DMS53 (cell line): ENCODE data around the gene CLSTN1.

Experiments
- DNase-seq: peaks from one replicate; lab custom pipeline; 2025; lab: John Stamatoyannopoulos, UW

CLSTN1 gene

DNA sequence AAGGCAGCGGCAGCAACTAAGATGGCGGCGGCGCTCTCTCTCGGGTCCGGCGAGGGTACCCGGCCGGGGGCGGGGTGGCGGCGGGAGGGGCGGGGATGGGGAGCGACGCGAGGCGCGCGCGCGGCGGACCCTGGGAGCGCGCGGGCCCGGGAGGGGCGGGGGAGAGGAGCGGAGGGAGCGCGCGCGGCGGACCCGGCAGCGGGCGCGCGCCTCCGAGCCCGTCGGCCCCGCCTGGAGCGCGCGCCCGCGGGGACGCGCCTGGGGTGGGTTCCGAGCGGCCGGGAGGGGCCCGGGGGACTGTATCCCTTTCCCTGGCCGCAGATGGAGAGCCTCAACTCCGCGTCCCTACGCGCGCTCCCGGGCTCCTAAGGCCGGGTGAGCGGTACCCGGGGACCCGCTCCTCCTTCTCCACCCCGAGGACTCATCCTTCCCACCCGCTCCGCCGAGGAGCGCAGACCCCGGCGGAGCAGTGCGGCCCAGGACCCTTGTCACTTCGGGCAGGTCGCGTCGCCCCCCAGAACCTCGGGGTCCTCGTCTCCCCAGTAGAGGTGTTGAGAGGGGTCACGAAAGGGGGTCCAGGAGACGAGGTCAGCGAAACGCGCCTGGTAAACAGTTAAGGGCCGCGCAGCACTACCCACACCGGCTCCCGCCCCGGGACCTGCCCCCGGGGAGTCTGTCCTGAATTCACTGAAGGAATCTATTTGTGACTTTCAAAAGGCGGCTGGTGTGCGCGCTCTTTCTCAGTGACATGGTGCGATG is at the start of gene CLSTN1:
Gene CLSTN1, minus strand, starts transcription at position 23 of the 759 bp plus-strand sequence. CDS start 232 bp downstream, outside the sequence.
- peak; percentile 98 for DNase-seq

DNA sequence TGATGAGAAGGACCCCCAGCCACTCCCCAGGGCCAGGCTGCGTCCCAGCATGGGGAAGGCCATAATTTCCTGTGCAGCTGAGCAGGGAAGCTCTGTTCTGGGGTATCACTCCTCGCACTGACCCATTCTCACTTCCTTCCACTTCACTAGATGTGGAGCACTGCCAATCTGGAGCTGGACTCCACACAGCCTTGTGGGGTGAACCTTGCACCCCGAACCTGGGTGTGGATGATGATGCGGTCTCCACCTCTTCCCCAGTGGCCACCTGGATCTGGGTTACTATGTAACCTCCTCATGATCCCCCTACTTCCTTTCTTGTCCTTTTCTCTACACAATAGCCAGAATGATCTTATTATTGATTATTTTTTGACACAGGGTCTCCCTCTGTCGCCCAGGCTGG is 49.6 kb upstream of the CLSTN1 start:
- DNase-seq: no peak

DNA sequence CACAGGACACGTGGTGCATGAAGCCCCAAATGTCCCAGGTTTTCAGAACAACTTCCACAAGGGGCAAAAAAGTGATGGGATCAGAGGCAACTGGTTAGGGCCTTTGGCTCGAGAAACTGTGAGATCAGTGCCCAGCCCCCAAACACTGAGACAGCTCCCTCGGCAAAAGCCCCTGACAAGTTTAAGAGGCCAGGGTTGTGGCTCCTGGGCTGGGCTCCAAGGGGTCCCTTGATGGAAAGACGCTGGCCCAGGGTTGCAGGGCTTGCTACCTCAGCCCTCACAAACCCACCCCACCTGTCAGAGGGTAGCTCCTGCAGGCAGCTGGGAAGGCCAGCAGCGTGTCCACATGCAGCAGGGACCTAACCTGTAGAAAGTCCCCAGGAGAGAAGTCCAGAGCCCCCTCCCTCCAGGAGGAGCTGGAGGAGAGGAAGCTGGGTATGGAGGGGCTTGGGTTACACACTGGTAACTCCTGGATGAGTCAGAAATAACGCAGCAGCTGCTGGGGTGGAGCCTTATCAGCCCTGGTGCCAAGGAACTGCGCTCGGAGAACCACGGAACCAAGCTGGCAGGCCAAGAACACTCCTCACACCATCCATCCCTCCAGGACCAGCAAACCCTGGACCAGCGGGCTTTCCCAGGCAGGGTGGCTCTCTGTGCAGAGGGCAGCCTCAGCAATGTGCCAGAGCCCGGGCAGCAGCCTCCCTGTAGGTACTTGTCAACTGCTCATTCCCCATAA is 48.8 kb upstream of the CLSTN1 start:
- DNase-seq: peak; percentile 15

DNA sequence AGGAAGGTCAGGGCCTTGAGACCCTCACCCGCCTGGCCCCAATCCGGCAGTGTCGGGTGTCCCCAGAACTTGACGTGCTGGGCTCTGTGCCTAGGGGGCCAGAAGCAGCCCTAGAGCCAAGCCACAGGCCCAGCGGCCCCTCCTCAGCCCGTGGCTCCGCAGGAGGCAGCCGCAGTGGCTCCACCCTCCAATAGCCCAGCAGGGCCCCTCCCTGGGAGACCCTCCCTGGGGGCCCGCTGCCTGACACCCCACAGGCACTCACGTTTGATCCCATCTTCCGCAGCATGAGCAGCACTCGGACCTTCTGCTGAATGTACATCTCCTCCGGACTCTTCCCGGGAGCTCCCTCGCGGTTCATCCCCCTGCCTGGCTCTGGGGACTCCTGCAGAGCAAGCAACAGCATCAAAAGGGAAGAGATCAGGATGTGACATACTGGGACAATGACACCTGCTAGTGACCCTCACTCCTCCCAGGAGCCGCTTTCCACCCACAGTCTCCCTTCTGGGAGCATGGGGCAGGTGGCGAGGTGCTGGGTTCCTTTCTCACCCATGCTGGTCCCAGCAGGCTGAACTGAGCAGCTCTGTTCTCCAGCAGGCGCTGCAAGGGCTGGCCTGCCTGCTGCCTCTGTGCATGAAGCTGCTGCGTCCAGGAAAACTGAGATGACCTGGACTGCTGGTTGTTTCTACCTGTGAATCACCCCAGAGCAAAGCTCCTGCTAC is 48.1 kb upstream of the CLSTN1 start:
- no peak for DNase-seq

DNA sequence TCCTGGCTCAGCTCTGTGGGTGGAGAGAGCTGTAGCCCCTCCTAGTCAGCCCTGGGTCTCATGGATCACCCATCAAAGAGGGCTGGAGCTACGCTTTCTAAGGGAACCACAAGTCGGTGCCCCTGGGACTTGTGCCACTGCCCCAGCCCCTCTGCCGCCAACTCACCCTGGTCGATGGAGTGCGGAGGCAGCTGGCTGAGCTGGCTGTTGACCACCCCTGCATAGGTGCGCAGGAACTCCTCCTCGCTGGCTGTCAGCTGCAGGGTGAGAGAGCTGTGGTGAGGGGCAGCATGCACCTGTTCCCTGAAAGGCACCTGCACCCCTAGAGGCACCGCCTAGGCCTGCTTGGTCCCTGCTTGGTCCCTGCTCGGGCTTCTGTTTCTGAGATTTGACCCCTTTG is 47.3 kb upstream of the CLSTN1 start:
- DNase-seq: no peak

DNA sequence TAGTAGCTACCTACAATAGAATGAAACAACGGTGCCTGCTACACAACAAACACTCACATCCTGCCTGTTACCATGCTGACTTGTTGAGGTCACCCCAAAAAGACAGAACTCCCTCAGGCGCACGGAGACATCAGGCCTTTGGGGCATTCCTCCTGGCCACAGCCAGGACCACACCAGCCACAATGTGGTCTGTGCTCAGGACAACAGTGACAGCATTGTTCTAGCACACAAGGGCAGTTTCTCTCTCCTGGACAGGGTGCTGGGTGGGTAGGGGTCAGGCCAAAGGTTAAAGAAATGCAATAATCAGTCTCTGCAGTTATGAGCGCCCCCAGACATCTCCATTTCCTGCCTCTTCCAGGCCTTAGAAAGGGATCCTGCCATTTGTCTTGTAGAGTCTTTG is 46.8 kb upstream of the CLSTN1 start:
- no peak for DNase-seq

DNA sequence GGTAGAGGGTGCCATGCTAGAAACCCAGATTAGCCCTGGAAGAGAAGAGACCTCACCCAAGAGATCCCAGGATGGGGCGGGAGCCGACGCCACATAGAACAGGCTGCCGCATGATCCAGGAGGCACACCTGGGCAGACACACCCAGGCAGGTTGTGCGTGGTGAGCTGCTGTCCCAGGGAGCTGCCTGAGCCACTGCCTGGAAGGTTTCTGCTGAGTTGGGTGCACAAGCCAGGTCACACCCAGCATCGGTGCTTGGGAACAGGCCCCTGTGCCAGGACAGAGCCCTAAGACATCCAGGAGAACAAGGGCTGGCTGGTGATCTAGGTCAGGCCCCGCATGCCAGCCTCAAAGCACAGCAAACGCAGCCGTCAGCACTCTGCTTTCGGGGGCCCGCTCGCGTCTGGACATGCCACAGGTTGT is 46.1 kb upstream of the CLSTN1 start:
- DNase-seq: no peak

DNA sequence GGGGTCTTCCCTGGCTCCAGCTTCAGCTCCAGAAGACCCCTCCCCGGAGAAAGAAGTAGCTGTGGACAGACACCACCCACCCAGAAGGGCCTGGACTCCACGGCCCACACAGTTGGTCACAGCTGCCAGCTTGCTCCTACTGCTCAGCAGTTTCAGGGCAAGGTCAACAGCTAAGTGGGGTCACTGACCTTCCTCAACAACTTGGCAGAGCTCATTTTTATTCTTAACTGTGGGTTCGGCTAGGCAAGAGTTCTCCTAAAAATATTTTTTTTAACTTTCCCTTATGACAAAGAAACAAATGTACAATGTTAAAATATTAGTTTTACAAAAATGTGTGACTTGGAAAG is 44.5 kb upstream of the CLSTN1 start:
- DNase-seq: no peak

DNA sequence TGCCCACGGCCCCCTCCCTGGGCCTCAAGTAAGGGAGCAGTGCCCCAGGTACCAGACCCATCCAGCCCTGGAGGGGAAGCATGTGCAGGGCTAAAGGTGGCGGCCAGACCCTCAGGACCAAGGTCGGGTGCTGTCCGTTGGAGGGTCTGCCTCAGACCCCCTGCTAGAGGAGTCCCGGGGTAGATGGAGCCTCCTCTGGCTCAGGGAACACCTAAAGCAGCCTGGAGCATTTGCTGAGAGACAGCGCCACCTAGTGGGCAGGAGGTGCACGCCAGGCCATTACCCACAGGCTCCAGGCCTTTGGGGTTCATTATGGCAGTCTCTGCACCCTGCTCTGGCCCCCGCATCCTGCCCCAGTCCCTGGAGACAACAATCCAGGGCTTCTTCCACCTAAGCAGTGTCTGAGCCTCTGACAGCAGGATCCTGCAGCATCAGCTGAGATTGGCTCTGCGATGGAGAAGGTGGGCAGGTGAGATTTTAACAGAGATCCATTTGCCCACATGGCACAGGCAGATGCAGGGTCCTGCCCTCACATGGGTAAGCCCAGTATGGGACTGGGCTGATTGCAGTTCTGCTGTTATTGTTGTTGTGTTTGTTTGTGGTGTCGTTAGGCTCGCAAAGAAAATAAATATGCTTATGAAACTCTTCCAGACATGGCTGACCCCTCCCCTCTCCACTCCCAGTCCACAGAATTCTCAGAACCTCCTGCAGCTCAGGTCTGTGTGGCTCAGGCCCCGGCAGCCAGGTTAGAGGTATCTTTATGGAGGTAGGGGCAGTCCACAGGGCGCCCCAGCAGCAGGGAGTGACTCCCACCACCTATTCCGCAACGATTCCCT is 43.9 kb upstream of the CLSTN1 start:
- peak; percentile 76 for DNase-seq

DNA sequence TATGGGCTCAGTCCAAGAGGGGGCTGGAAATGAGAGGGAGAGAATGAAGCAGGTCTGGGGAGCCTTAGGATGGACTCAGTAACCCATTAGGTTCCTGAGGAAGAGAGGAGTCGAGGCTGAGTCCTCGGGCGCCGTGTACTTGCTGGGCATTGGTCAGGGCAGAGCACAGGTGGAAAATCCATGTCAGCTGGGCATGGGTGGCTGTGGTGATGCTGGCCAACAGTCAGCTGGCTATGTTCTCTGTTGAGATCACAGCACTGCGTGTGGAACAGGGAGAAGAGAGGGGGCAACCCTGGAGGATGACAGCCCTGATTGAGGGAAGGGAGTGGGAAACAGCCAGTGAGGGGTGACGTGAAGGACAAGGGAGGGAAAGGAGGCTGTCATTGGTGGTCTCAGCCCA is 43.1 kb upstream of the CLSTN1 start:
- DNase-seq: no peak

DNA sequence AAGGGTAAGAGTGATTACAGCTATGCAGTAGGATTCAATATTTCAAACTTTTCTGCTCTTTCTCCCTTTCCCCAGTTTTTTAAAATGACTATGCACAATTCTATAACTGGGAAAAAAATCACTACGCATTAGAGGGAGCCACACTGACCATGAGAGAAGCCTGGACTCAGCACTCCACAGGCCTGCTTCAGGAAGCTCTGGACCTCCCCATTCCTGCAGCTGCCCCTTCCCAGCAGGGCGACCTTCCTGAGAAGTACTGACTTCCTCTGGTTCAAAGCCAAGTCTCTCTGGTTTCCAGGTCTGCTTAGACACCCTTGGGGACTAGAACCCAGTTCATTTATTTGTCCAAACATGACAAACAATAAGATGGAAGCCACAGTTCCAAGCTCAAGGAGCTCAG is 42.0 kb upstream of the CLSTN1 start:
- DNase-seq: no peak

DNA sequence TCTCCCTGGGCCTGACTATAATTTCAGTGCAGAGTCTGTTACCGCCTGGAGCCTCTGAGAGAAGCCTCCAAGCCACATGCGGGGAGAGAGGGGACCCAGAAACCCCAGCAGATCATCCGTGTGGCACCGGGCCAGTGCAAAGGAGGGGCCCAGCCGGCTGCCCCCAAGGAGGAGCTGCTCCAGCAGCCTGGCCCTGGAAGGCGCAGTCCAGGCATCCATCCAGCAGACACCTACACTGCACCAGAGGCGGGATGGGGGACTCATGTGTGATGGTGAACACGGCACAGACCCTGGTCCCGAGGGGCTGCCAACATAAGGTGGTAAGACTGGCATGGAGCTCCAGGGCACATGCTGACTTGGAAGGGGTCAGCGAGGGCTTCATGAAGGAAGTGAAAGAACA is 39.6 kb upstream of the CLSTN1 start:
- no peak for DNase-seq

DNA sequence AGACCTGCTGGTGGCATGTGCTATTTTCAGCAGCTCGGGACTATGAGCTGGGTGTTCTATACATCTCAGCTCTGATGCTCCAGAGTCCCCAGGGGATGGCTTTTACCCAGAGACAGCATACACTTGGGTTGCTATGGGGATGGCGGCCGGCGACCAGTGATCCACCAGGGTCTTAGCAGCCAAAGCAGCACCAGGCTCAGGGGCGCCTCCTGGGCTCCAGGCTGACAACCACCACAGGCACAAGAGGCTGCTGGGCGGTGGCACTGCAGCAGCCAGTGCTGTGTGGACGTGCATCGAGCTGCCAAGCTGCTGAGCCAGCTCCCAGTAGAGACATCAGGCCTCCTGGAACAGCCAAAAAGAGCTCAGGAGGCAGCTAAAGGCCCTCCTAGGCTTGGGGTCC is 37.6 kb upstream of the CLSTN1 start:
- no peak for DNase-seq

DNA sequence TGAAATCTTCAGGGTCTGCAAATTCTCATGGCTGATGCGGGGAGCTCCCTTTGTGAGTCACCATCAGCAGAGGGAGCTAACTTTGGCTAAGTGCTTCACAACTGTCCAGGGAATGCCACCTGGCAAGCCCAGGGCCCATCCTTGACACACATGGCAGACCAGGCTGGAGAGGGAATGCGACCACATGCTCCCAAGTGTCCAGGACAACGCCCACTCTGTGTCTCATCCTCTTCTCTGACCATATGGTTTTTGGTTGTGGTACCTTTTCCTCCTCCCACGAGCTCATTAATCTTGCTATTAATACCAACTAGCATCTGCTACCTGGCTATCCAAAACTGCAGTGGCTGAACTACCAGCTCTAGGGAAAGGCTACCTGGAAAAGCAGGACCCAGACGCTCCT is 37.1 kb upstream of the CLSTN1 start:
- no peak for DNase-seq

DNA sequence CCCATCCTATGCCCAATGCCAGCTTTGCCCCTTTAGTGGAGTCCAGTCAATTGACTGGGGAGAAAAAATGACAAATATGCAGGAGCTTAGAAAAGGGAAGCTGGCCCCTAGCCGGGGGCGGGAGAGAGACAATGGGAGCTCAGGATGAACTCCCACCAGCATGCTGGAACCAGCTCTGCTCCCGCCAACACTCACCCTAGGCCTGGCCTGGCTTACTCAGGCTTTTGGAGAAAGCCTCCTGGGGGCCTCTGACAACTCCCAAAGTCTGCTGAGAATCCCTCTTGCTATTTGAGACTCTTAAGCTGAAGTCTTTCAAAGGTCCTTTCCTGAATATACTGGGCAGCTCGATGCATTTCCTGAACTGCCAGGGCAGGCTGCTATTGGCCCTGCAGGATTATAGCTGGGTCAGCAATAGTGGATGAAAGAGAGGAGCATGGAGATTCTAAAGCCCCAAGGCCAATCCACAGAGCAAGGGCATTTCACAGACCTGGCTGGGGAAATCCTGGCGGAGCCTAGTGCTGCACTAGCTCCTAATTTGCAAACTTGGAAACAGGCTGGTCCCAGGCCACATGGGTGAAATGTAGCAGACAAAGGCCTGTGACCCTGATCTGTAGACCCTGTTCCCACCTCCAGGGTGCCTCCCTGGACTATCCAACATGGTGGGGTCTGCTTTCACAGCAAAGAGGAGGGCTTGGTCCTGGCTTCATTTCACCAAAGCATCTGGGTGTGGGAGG is 35.7 kb upstream of the CLSTN1 start:
- DNase-seq: no peak

DNA sequence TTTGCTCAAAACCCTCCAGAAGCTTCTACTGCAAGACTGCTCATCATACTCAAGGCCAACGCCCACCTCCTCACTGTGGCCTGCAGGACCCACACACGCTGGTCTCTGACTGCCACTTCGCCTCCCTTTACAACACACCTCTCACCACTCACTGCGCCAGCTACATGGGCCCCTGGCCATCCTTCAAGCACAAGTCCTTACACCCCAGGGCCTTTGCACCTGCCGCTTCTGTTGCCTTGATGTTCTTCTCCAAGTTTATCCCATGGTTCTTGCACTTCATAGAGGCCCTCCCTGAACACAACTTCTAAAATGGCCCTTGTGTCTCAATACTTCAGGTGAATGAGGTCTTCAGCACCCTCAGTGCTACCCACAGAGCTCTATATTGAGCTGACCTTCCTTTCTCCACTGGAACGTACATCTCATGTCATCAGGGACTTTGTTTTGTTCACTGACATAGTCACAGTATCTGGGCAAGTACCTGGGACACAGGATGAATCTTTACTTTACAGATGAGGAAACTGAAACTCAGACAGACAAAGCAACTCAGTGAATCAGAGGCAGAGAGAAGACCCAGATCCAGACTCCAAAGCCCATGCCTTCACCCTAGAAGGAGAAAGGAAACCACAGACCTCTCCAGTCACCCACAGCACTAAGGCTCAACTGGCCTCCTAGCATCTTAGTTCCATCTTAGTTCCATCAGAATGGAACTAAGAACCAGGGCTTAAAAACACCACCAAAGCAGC is 34.7 kb upstream of the CLSTN1 start:
- no peak for DNase-seq

DNA sequence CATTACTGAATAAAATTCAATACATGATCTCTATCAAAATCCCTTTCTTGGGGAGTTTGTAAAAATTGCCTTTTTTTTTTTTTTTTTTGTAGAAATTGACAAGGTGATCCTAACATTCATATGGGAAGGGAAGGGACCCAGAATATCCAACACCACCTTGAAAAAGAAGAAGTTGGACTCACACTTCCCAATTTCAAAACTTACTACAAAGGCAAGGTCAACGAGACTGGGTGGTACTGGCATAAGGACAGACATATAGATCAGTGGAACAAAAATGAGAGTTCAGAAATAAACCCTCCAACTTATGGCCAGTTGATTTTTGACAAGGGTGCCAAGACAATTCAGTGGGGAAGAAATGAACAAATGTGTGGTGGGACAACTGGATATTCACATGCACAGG is 31.4 kb upstream of the CLSTN1 start:
- no peak for DNase-seq

DNA sequence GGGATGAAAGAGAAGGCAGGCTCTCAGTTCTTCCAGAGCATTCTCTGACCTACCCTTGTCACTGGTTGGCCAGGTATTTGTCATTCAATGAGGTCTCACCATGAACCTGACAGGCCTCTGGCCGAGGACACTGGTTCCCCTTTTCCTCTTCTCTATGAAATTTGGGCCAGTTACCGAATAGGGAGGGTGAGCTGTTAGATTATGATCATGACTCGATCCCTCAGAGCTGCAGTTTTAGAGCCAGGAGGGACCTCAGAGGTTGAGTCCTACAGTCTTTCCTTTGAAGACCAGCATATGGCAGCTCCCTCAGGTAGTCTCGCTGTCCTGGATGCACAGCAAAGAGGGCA is 29.5 kb upstream of the CLSTN1 start:
- DNase-seq: no peak

DNA sequence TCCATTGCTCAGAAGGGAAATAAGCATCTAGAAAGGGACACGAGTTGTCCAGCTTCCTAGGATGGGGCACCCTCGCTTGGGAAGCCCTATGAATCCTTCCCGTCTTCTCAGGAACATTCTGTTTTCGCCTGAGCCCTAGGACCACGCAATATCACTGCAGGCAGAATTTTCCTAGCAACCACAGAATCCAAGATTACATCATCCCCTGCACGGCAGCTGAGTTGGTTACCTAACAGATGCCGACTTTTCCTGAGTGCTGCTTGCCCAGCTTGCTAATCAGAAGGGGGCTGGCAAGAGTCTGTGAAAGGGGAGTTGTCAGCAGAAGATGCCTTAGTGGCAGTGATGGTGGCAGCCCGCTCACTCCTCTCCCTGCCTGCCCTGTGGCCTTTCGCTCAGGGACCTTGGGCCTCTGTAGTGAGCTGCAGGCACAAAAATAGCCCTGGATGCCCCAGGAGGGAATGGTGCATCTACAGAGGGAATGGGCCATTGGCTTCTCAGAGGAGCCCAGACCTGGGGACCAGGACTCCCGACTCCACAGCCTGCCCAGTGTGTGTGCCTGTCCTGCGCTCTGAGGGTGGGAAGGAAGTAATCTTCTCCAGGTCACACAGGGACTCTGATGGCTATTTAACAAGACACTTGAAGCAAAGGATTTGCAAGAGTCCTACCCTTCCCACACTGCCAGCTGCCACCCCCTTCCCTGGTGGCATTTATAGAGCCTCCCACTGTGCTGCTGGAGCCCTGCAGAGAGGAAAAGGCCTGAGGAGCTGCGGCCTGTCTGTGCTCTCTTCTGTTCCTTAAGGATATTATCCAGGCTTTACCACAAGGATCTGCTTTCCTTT is 28.9 kb upstream of the CLSTN1 start:
- peak; percentile 57 for DNase-seq

DNA sequence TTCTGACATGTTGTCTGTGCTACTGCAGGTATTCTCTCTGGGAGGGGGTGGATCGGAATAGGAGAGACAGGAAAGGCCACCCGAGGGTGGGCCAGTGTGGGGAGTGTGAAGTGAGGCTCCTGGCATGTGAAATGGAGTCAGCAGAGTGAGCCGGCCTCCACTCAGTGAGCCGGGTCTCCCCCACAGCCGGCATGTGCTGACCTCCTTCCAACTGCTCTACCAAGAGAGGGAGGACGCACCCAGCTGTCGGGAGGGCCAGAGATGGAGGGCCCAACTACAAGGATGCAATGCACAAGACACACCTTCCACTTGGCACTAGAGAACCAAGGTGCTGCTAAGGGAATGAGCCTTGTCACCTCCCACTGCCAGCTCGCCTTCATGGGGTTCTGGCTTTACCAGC is 28.2 kb upstream of the CLSTN1 start:
- DNase-seq: no peak
